ENCODE measurements around the gene BCAS3. TPM values are rescaled to one million over a fixed set of nuclear protein-coding genes. Genes with fewer than 3 reads are reported as not detected.

BCAS3 gene
- total RNA-seq, 2 experiments from 2014 or later: 13.4 to 14.5 TPM

- H3K36me3 ChIP-seq (ENCODE audit: insufficient read depth, low read length): no peaks in the 10 kb centered on the region
- no peak overlapping the region for H3K4me3 ChIP-seq (ENCODE audit: low read depth, low read length, poor library complexity, severe bottlenecking)
- H3K9me3 ChIP-seq (ENCODE audit: low read length): no peaks in the 10 kb centered on the region
- H3K4me1 ChIP-seq (ENCODE audit: insufficient read depth, low read length, poor library complexity, severe bottlenecking): no peaks in the 10 kb centered on the region
- no peak overlapping the region for H2AFZ ChIP-seq (ENCODE audit: low read length)
- H3K4me2 ChIP-seq (ENCODE audit: low read length): no peak overlapping the region
- no peak overlapping the region for H3K27ac ChIP-seq (ENCODE audit: low read depth, low read length, poor library complexity, severe bottlenecking)
- TF ChIP-seq EZH2phosphoT487 (IDR thresholded peaks at IDR 0.05; ENCODE audit: borderline replicate concordance, low read depth, low read length) (no peak), CTCF (conservative IDR thresholded peaks at IDR 0.05; ENCODE audit: low read length) (no peak)
- H3K9me2 ChIP-seq (ENCODE audit: insufficient read depth, low read length): no peaks in the 10 kb centered on the region
- no peaks in the 10 kb centered on the region for H3K79me2 ChIP-seq (ENCODE audit: insufficient read depth, low read depth, low read length)
- no TSS peak for BruUV-seq (replicated peaks)
- ChIA-PET POLR2A (interaction anchor here (0.6 to 0.7 kb wide), 2 partner anchors 483 to 1848 kb away, joined by 3 to 4 read pairs; no protein-coding TSS in a partner anchor), CTCF (ENCODE audit: unreplicated experiment) (no interaction called here)
- H4K20me1 ChIP-seq (ENCODE audit: insufficient read depth, low read length): no peaks in the 10 kb centered on the region
- DNase-seq (ENCODE audit: low spot score): no peak
- intact Hi-C loops (cut with micrococcal nuclease; ENCODE audit: unreplicated experiment): no loop called here
Measured at GRCh38 chr17:61158376-61158775, 480.7 kb downstream of the BCAS3 start.

DNA sequence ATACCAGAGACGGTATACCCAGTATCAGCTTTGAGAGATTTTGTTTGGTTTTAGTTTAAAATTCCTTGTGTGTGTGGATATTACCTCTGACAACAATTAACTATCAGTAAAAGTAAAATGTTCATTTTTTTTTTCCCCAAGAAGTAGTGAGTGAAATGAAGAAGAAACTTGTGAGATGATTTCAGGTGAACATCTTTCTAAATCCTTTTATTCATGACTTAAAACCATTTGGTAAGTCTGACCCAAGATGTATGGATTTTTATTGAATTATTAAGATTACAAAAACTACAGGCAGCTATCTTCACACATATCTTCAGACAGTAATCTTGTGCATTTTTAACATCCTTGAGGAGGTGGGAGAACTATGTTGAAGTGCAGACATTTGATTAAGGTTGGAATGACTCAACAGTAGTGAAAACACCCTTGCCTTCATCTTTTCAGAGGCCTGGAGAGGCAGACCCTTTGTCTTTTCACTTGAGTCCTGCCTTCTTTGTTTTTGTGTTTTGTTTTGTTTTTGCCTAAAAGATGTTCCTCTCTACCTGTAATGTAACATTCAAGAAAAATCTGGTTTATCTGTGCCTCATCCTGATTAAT, 481.7 kb downstream of the BCAS3 start:
- H3K79me2 ChIP-seq (ENCODE audit: insufficient read depth, low read depth, low read length): no peaks in the 10 kb centered on the region
- ChIA-PET CTCF (ENCODE audit: unreplicated experiment) (no interaction called here), POLR2A (interaction anchor here (0.7 kb wide), 1 partner anchor 484 kb away, joined by 4 read pairs; no protein-coding TSS in a partner anchor)
- no peak for DNase-seq (ENCODE audit: low spot score)
- H3K36me3 ChIP-seq (ENCODE audit: insufficient read depth, low read length): no peaks in the 10 kb centered on the region
- no peak overlapping the region for H3K4me3 ChIP-seq (ENCODE audit: low read depth, low read length, poor library complexity, severe bottlenecking)
- H3K27ac ChIP-seq (ENCODE audit: low read depth, low read length, poor library complexity, severe bottlenecking): no peak overlapping the region
- TF ChIP-seq CTCF (conservative IDR thresholded peaks at IDR 0.05; ENCODE audit: low read length) (no peak), EZH2phosphoT487 (IDR thresholded peaks at IDR 0.05; ENCODE audit: borderline replicate concordance, low read depth, low read length) (no peak)
- intact Hi-C loops (cut with micrococcal nuclease; ENCODE audit: unreplicated experiment): no loop called here
- no peaks in the 10 kb centered on the region for H4K20me1 ChIP-seq (ENCODE audit: insufficient read depth, low read length)
- H3K4me1 ChIP-seq (ENCODE audit: insufficient read depth, low read length, poor library complexity, severe bottlenecking): no peaks in the 10 kb centered on the region
- H3K9me2 ChIP-seq (ENCODE audit: insufficient read depth, low read length): no peaks in the 10 kb centered on the region
- H2AFZ ChIP-seq (ENCODE audit: low read length): no peak overlapping the region
- BruUV-seq (replicated peaks): no TSS peak
- no peak overlapping the region for H3K4me2 ChIP-seq (ENCODE audit: low read length)
- H3K9me3 ChIP-seq (ENCODE audit: low read length): no peaks in the 10 kb centered on the region

GRCh38 chr17:61160204-61160603, 482.6 kb downstream of the BCAS3 start:
- H3K9me3 ChIP-seq (ENCODE audit: low read length): no peaks in the 10 kb centered on the region
- BruUV-seq (replicated peaks): no TSS peak
- H3K4me1 ChIP-seq (ENCODE audit: insufficient read depth, low read length, poor library complexity, severe bottlenecking): no peaks in the 10 kb centered on the region
- H3K27ac ChIP-seq (ENCODE audit: low read depth, low read length, poor library complexity, severe bottlenecking): no peak overlapping the region
- TF ChIP-seq EZH2phosphoT487 (IDR thresholded peaks at IDR 0.05; ENCODE audit: borderline replicate concordance, low read depth, low read length) (no peak), CTCF (conservative IDR thresholded peaks at IDR 0.05; ENCODE audit: low read length) (no peak)
- no peak overlapping the region for H3K4me3 ChIP-seq (ENCODE audit: low read depth, low read length, poor library complexity, severe bottlenecking)
- H3K79me2 ChIP-seq (ENCODE audit: insufficient read depth, low read depth, low read length): no peaks in the 10 kb centered on the region
- no peak overlapping the region for H3K4me2 ChIP-seq (ENCODE audit: low read length)
- ChIA-PET CTCF (ENCODE audit: unreplicated experiment) (interaction anchor here (0.5 kb wide), 1 partner anchor 216 kb away, joined by 3 read pairs; no protein-coding TSS in a partner anchor), POLR2A (no interaction called here)
- no peak overlapping the region for H2AFZ ChIP-seq (ENCODE audit: low read length)
- no peak for DNase-seq (ENCODE audit: low spot score)
- H3K9me2 ChIP-seq (ENCODE audit: insufficient read depth, low read length): no peaks in the 10 kb centered on the region
- H4K20me1 ChIP-seq (ENCODE audit: insufficient read depth, low read length): no peaks in the 10 kb centered on the region
- H3K36me3 ChIP-seq (ENCODE audit: insufficient read depth, low read length): no peaks in the 10 kb centered on the region
- intact Hi-C loops (cut with micrococcal nuclease; ENCODE audit: unreplicated experiment): no loop called here
